NCI-H345 treated with DMSO at 0.1 percent for 48 hours (cell line): ENCODE results near the gene ELAVL4.

Experiments used
- DNase-seq: peaks from one replicate; lab custom pipeline; 2025; ENCODE audit not compliant: unreplicated experiment; lab: John Stamatoyannopoulos, UW

Gene ELAVL4

DNA sequence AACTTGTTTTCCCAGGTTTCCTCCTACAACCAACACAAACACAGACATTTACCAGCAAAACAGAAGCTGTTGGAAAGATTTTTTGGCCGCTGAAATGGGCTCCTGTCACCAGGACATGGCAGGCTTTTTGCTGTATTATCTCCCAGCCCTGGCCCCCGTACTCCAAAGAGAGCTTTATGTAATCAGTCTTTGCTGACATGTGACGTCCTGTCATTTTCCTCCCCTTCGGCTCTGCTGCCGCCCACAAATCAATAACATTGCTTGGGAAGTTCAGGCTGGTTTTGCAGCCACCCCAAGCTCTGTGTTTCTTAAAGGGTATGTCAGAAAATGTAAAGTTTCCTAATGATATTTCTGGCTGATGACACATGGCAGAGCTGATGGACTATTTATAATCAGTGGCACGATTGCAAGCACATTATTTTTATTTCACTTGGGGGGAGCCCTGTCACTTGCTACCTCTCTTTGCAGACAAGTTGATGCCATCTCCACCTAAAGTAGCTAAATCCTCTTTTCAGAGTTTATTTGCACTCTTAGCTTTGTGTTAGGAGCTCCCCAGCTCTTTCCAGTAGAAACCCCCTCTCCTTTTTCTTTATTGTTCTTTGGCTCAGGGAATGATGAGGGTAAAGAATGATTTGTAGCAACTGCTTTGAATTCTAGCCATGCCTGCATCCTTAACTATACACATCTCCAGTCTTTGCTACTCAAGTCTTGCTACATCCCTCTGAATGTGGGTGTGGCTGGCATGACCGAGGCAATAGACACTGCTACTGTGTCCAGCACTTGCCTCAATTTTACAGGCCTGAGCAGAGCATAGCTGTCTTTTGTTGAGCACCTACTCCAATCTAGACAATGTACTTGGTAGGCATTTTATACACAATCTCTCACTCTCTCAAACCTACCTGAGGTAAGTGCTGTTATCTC lies 67.3 kb downstream of the ELAVL4 start:
- no peak for DNase-seq

DNA sequence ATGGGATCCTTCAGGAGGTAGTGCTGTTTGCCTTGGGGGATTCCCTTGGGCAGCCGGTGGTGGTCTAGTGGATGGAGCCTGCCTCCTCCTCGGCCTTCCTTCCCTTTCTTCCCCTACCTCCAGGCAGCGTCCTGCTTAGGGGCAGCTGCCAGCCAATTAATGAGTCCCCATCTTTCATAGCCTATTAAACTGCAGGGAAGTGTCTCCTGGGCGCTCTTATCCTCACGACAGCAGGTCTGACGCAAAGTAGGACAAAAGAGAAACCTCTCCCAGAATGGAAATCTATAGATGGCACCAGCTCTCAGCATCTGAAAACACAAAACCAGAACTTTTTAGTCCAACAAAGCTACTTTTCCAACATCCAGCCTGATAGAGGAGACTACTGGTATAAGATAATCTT lies 69.3 kb downstream of the ELAVL4 start:
- no peak for DNase-seq

DNA sequence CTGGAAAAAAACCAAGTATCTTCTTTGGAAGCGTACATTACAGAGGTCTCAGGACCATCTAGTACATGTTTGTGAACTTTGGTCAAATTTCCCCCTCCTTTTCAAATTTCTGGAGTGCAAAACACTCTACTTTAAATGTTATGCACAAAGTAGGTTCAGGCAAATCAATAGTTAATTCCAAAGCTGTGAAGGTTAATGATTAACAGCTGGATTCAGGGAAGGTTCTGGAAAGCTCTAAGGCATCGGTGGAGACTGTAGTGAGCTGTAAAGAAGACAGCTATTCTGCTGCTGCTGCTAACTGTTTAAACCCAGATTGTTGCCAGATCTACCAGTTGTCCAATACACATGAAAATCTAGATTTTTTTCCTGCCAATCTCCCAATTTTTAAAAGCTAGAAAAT lies 70.9 kb downstream of the ELAVL4 start:
- DNase-seq, result no peak

DNA sequence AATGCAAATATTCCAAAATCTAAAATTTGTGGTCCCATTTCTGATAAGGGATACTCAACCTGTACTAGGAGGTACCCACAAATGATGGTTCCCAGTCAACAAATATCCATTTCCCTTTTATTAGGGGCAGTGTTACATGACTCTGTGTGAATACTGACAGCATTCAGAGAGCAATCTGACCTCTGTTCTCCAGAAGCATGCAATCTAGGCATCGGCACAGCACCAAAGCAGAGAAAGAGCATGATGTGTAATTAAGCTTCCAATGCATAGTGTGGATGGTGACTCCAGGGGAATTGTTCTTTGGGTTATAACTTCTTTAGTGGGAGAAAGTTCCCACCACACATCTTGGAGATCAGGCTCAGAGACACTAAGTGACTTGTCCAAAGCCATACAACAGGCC lies 71.6 kb downstream of the ELAVL4 start:
- no peak for DNase-seq

DNA sequence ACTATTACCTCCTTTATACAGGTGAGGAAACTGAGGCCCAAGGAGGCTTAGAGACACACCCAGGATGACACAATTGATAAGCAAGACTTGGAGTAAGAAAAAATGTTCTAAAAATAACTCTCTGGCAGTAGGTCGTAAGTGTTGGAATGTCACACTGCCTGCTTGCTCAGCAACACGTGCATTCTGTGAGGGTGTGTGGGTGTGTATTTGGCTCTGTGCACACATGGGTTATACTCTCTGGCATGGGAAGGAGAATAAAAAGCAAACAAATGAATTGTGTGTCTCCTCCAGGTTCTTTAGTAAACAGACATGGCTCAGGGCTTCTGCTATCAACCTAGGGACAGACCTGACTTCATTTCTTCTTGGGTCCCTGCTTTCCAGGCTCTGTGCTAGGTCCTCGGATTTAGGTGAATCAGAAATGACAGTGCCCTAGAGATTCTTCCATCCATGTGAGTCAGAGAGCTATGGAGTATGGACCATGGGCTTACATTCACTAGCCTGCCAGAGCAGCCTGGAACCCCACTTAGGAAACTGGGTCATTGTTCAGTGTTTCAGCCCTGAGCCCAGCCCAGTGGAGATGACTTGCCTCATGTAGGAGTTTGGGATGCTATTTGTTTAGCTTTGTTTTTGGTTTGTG lies 72.4 kb downstream of the ELAVL4 start:
- DNase-seq, result no peak

DNA sequence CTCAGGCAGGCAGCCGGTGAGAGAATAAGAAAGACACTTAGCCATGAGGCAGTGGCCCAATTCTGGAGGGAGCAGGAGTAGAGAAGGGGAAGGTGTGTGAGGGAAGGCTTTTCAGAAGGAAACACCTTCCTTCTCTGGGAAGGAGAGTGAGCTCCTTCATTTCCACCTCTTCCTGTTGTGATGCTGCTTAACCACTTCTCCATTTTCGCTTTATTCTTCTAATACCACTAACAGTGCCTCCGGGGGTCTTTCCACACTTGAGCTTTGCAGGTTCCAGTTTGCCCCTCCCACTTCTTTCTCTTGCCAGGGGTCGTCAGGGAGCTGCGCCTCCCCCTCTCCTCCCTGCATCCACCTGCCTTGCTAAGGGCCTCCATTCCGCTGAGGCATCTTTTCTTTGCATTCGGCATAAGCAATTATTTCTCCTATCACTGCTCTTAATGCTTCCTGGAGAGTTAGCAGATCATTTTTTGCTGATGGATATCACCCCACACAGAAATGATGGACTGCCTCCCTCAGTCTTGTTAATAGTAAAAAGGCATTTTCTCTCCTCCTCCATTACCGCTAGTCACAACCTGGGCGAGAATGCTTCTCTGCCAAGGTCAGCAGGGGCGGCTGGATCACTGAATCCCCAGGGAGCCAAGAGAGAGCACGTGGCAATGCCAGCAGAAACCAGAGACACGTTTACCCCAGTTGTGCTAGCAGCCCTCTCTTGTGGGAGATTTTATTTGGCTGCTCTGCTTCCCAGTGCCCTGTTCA lies 74.8 kb downstream of the ELAVL4 start:
- DNase-seq, result no peak

DNA sequence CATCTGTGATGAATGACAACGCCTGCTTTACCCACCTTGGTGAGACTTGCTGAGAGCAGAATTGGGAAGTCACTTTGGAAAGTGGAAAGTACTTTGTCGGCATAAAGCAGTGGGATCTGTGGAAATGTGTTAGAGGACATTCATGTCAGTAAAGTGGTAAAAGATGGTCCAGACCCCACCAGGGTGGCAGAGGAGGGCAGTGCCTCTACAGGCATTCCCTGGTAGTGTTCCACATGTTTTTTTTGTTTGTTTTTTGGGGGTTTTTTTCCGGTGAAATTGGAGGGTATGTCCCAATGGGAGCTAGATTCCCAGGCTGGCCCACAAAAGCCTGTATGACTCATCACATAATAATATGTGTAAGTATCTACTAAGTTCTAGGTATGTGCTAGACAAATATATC lies 80.6 kb downstream of the ELAVL4 start:
- no peak for DNase-seq

DNA sequence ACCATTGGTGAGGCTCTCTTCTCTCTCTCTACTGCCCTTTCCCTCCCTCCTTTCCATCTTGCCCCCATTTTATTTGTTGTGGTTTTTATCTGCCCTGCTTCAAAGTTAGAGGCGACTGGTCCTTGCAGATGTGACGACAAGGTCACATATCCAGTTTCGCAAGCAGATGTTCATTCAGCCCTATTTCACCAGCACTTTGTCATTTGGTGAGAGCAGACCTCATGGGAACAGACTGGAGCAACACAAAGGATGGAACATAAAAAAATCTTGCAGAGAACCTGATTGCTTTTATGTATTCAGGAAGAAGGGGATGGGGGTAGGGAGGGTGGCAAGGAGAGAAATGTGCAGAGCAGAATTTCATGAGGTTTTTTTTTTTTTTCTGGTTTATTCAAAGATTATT lies 84.3 kb downstream of the ELAVL4 start:
- no peak for DNase-seq

DNA sequence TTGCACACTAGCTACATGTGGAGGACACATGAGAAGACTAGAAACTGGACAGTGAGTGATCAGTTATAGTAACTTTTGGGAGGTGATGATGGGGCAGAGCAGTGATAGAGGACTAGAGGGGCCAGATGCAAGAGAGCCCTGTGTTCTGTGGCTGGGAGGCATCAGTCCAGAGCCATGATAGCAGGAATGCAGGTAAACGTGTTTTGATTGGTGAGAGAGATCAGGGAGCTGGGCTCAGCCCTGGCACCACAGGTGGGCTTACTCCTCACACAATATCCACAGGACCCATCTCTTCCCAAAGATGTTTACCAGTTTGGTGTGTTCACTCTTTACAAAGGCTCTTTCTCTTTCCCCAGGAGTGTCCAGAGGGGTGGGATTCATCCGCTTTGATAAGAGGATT lies 86.5 kb downstream of the ELAVL4 start:
- no peak for DNase-seq

DNA sequence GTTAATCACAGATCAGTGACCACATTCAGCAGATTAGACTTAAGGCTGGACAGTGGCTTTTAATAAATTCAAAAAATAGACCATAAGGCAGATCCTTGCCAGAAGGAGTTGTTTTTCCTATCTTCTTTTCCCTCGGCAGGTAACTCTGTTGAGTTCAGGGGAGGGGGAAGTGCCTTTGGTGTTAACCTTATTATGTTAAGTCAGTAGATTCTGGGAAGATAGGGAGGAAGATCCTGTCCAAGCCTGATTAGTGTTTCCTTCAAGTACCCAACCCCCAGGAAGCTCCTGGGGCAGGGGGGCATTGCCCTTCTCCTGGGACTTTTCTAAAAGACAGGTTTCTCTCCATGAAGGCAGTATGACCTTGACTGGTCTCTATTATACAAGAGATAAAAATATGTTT lies 87.4 kb downstream of the ELAVL4 start:
- no peak for DNase-seq

DNA sequence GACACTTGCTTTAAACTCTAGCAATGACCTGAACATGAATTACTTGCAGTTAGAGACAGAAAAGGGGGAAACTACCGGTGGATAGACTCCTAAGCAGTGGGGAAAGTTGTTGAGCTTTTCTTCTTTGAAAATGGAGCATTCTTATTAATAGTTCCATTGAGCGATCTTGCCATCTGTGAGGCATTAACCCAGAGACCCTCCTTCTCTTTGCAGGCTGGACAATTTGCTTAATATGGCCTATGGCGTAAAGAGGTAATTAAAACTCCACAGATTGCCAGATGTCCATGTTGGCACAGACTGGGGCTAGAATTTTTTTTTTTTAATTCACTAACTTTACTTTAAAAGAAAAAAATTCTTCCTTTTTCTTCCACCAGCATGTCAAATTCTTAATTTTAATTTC lies 88.5 kb downstream of the ELAVL4 start:
- no peak for DNase-seq

DNA sequence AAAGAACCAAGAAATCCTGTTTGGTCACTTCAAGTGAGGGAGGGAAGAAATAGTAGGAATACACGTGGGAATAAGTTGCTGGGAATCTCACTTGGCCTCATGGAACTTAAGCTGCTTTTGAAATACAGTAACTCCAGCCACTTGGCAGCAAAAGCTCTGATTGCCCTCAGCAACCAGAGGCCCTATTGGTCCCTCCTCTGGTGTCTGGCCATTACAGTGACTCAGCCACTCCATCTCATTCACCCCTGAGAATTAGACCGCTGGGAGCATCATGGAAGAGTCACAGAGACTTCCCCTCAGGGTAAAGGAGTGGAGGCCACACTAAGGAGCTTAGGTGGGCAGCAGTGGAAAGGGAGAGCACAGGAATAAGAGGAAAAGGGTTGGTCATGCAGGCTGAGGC lies 99.6 kb downstream of the ELAVL4 start:
- DNase-seq, result no peak

DNA sequence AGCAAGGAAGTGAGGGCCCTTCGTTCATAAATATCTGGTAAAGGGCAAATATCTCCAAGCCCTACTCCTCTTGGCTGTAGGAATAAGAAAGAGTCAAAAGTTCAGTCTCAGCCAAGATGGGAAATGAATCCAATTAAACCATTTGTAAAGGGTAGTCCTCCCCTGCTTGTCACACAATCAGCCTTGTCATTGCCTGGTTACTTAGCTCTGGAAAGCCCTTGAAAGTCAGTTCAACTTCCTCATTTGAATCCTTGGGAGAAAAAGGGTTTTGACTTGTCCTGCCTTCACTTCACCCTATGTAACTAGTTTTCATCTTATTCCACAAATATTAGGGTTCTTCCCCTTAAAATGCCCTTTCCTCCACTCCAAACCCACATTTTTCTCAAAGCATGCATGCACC lies 100.0 kb downstream of the ELAVL4 start:
- DNase-seq, result no peak

DNA sequence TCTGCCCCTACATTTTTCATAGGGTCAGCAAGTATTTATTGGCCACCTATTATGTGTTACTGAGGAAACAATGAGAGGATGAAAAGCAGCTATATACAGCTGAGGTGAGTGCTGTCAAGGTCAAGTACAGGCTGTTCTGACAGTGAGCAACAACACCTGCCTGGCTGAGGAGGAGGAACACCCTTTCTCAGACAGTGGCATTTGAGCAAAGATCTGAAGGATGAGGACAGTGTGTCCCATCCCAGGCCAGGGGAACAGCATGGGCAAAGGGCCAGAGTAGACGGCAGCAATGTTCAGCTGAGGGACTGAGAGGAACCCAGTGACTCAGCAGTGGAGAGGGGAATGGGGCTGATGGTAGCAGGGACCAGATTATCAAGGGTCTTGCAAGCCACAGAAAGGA lies 101.0 kb downstream of the ELAVL4 start:
- no peak for DNase-seq

DNA sequence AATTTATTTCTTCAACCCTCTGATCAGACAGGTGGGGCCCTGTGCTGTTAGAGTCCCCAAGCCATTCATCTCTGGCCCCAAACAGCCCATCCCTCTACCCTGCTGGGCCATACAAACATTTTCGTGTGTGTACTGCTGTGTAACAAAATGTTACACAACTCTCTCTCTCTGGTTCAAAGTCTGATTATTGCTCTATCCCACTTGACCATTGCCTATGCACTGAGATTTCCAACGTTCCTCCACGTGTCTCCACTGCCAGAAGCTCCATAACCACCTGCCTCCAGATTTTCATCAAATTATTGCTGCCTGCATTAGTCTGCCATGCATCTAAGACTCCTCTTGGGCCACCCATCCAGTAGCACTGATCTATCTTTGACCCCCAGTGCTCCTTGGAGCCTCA lies 104.8 kb downstream of the ELAVL4 start:
- DNase-seq, result no peak

DNA sequence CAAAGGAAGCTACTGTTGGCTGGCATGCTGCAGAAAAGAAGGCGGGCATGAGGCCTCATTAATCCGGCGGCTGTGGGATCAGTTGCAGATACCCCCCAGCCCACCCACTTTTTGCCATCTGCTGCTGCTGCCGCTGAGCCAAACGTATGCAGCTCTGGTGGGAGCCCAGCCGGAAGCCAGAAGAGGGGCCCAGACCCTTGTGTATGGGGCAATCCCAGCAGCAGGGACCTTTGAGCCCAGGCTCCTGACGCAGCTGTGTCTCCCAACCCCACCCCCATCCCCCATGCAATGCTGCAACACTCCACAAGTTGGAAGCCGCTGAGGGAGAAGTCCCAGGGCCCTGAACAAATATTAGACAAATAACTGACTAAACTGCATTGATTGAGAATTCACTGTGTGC lies 106.0 kb downstream of the ELAVL4 start:
- DNase-seq, result no peak

DNA sequence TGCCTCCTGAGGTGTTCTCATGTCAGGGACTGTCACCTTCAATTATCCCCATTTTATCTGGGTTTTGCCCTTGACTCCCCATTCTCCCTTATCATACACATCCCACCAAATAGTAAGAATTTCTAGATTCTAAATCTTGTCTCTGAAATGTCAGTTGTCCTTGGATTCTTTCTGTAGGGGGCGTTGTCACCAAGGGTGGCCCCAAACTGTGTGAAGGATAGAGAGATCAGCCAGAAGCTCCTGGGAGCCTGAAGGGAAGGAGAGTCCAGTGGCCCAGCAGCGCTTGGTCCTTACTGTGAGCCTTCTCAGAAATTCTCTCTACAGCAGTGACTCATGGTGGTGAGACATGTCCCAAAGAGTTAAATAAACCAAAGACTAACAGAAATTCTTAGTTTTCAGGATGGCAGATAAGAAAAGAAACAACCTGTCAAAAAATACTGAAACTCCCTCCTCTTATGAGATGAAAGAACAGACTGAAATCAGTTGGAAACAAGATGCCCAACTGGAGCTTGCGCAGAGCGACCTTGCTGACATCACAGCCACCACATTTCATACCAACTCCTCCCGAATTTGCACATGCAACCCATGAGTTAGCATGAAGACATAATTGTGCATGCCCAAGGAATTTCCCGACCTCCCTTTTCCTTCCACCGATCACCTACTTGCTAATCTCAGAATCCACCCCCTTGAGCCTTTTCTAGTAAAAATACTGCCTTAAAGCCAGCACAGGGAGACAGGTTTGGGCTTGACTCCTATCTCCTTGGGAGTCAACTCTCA lies 109.8 kb downstream of the ELAVL4 start:
- no peak for DNase-seq

DNA sequence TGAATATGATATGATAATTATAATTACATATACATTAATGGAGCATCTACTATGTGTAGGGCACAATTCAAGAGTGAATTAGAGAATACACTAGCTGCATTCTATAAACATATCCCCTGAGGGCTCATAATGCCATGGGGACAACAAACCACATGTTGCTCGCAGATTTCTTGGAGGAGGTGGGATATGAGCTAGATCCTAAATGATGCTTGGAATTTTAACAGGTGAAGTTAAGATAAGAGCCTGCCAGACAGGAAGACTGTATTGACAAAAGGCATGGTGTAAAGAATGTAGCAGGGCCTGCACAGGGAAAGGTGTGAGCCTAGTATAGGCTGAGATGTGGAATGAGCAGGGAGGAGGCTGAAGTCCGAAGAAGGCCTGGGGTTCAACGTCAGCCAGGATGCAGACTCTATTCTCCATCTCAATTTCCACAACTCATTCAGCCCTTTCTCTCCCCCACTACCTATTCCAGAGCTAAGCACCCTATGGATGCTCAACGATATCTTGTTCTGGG lies 120.2 kb downstream of the ELAVL4 start:
- no peak for DNase-seq

DNA sequence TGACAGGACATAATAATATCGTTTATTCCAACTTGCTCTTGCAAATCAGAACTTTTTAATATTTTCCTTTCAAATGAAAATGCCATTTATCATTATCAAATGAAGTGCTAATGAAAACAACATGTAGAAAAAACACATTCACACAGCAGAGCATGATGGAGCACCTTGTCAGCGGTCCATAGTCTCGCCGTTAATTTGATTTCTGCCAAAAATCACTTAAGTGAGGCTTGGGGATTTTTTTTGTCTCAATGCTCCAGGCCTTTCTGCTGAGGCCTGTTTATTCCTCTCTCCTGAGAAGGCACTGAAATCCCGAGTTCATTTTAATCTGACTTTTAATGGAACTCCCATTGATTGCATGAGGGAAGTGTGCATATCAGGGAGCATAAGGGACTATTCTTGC lies 122.5 kb downstream of the ELAVL4 start:
- DNase-seq, result no peak

DNA sequence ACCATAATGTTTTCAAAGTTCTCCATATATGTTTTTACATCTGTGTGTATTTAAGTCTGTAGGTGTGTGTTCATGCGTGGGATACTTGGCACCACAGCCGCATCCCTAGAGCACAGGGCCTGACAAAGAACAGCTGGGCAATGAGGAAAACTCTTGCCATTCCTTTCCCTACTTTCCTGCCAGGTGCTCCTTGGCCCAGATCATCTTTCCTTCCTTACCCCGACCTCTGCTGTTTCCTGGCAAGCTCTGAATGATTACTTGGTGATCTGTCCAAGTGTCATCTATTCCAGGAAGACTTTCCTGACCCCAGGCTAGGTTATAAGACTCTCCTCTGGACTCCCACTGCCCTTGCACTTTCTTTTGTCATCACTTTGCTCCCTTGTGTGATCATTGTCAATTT lies 123.6 kb downstream of the ELAVL4 start:
- no peak for DNase-seq

DNA sequence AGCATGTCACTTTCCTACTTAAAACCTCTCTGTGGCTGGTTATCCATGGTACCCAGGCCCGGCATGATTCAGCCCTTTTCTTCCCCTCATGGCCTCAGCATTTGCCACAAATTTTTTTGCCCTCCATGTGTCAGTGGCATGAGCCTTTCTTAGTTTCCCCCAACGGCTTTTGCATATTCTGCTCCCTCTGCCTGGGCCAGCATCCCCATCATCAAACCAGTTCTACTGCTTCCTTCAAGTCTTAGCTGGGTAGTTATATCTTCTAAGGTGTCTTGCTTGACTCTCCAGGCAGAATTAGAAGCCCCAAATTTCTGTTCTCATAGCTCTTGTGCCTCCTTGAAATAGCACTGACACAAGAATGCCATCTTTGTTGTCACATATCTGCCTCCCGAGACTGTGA lies 127.9 kb downstream of the ELAVL4 start:
- no peak for DNase-seq
